DMS79 (cell line): ENCODE data around the gene GID8.
A peak's percentile ranks its signal among the peaks of the same experiment; 100 is the strongest.
"Not testable (repeated sequence)": the region's sequence is repeated elsewhere in the genome, so short reads cannot be mapped to it uniquely, and the experiment has no call there.

Experiments used
- DNase-seq: peaks from one replicate; lab custom pipeline; 2025; lab: John Stamatoyannopoulos, UW

The GID8 gene

GRCh38 chr20:62922451-62922921 is 15.5 kb upstream of the GID8 start:
- no peak for DNase-seq

GRCh38 chr20:62923059-62923668 is 14.8 kb upstream of the GID8 start:
- DNase-seq, result not testable (repeated sequence)

GRCh38 chr20:62923669-62924441 is 14.1 kb upstream of the GID8 start:
- no peak for DNase-seq

- no peak for DNase-seq
These were observed 13.4 kb upstream of the GID8 start for GRCh38 chr20:62924442-62925075.

- no peak for DNase-seq
These were observed 12.9 kb upstream of the GID8 start for GRCh38 chr20:62925076-62925419.

- no peak for DNase-seq
These were observed 12.3 kb upstream of the GID8 start for GRCh38 chr20:62925420-62926228.

- DNase-seq, result peak; percentile 67
These were observed 11.5 kb upstream of the GID8 start, which contains the start of gene DIDO1 for GRCh38 chr20:62926229-62927127. TSS of gene DIDO1 (minus strand) at chr20:62926505.

- DNase-seq, result no peak
These were observed 10.7 kb upstream of the GID8 start for GRCh38 chr20:62927128-62927705.

- DNase-seq, result no peak
These were observed 9.6 kb upstream of the GID8 start for GRCh38 chr20:62928246-62928939.

GRCh38 chr20:62929051-62929538 is 8.9 kb upstream of the GID8 start:
- no peak for DNase-seq

- DNase-seq, result no peak
These were observed 6.5 kb upstream of the GID8 start for GRCh38 chr20:62931464-62931863.

GRCh38 chr20:62933966-62934365 is 4.0 kb upstream of the GID8 start:
- no peak for DNase-seq

- no peak for DNase-seq
These were observed 2.6 kb upstream of the GID8 start for GRCh38 chr20:62935204-62935967.

GRCh38 chr20:62935968-62936585 is 1.9 kb upstream of the GID8 start:
- DNase-seq, result no peak

- peak; percentile 86 for DNase-seq
These were observed 461 bp upstream of the GID8 start for GRCh38 chr20:62937268-62938104.

GRCh38 chr20:62940875-62941274 is 2.9 kb downstream of the GID8 start:
- DNase-seq, result no peak

- DNase-seq, result no peak
These were observed 3.8 kb downstream of the GID8 start for GRCh38 chr20:62941792-62942191.

GRCh38 chr20:62942456-62942855 is 4.5 kb downstream of the GID8 start:
- no peak for DNase-seq
